Measurements from ENCODE around the gene ADGRE3.
"Not testable (repeated sequence)": the region's sequence is repeated elsewhere in the genome, so short reads cannot be mapped to it uniquely, and the experiment has no call there.

Gene ADGRE3

GRCh38 chr19:14595558-14595957 is 79.1 kb downstream of the ADGRE3 start:
- DNase-seq: no peak

DNA sequence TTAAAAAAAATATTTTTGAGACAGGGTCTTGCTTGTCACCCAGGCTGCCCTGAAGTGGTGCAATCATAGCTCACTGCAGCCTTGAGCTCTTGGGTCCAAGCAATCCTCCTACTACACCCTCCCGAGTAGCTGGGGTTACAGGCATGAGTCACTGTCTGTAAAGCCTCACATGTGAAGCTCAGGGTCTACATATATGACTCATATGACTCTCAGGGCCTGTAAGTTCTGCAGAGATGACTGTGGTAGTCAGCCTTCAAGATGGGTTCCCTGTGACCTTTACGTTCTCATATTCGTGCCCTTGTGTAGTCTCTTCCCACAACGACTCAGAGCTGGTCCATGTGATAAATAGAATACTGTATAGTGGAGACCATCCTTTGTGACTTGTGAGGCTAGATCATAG is 85.2 kb downstream of the ADGRE3 start:
- not testable (repeated sequence) for DNase-seq

GRCh38 chr19:14585187-14585586 is 89.5 kb downstream of the ADGRE3 start:
- DNase-seq: not testable (repeated sequence)

GRCh38 chr19:14584372-14584771 is 90.3 kb downstream of the ADGRE3 start:
- not testable (repeated sequence) for DNase-seq

DNA sequence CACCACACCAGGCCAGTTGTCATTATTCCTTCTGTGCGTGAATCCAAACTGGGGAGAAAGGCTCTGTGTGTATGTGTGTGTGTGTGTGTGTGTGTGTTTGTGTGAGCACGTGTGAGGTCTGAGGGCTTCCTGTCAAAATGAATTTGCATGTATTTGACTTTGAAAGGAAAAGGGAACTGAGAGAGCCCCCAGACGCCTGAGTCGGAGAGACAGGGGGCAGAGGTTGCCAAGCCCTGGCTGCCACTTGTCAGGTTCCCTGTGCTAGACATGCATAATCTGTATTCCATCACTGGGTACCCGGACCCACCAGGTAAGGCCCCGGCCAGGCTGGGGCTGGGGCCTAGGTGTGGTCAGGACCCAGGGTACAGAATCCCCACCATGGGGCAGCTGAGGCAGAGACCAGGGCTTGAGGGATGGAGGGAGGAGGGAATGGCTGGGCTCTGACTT is 91.7 kb downstream of the ADGRE3 start, which contains the start of gene CLEC17A:
CLEC17A (plus strand) TSS at position 191 of the 447 bp plus-strand sequence; CDS start at position 268, 77 bp downstream.
- DNase-seq: no peak

GRCh38 chr19:14580623-14581237 is 93.9 kb downstream of the ADGRE3 start:
- no peak for DNase-seq

GRCh38 chr19:14577885-14578427 is 96.7 kb downstream of the ADGRE3 start:
- no peak for DNase-seq

- no peak for DNase-seq
Observed at GRCh38 chr19:14577264-14577663, 97.4 kb downstream of the ADGRE3 start.

DNA sequence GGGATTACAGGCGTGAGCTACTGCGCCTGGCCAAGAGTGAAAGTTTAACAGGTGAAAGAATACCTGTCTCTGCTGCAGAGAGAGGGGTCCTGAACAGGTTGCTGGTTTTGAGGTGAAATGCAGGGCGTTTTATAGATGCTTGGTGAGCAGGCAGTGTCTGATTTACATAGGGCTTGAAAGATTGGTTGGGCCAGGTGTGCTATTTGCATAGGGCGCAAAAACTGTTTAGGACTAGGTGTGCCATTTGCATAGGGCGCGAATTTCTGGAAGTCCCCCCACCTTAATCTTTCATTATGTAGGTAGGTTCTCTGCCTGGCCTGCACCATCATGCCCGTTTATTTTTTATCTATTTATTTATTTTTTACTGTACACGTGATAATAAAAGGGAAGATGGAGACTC is 98.3 kb downstream of the ADGRE3 start:
- no peak for DNase-seq

DNA sequence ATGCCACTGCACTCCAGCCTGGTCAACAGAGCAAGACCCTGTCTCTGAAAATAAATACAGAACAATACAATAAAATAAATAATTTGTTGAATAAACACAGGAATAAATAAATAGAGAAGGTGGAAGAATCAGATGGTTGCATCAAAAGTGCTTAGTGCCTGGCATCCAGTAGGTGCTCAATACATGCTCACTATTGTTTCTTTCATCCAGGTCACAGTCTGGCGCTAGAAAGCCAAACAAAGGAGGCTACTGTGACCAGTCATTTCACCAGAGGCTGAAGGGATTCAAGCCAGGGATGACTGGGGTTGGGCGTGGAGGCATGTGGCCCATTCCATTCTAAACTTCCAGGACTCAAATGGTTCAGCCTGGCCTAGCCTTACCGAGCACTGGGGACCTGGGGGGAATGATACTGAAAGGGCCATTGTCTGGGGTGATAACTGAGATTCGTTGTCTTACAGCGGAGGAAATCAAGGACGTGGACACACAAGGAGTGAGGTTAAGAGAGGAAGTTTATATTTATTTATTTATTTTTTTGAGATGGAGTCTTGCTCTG is 99.1 kb downstream of the ADGRE3 start:
- DNase-seq: no peak

GRCh38 chr19:14571695-14572490 is 102.8 kb downstream of the ADGRE3 start, which contains the start of gene NDUFB7:
Gene NDUFB7 (minus strand): TSS chr19:14572066. CDS start chr19:14572000, 66 bp downstream.
- peak; percentile 59 to 80 (median 70) for DNase-seq

DNA sequence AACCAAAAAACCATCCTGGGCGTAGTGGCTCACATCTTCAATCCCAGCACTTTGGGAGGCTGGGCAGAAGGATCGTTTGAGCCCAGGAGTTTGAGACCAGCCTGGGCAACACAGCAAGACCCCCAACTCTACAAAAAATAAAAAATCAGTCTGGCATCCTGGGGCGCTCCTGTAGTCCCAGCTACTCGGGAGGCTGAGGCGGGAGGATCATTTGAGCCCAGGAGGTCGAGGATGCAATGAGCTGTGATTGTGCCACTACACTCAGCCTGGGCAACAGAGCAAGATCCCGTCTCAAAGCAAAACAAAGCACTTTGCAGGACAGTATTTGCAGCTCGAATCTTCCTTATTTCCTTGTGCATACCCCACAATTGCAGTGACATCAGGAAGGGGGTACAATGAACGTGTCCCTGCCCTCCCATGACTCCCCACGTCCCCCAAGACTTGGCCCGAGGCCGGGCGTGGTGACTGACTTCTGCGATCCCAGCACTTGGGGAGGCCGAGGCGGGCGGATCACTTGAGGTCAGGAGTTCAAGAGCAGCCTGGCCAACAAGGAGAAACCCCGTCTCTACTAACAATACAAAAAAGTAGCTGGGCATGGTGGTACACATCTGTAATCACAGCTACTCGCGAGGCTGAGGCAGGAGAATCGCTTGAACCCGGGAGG is 103.6 kb downstream of the ADGRE3 start:
- DNase-seq: no peak
